Trophoblast cell (in vitro differentiated cells and primary cell): ENCODE measurements around the gene PPIL1.
A peak's percentile ranks its signal among the peaks of the same experiment; 100 is the strongest.

Source experiments
- DNase-seq, 2 donors: peaks; one replicate each; pipeline ENCODE4 v3.0.0-alpha.2; 2016
- H2AFZ ChIP-seq: 2 replicates; pipeline ENCODE4 v1.6.1; 2013; ENCODE audit warnings: low read length, moderate library complexity, mild to moderate bottlenecking; ENCODE audit not compliant: insufficient read depth, poor library complexity
- H2AK5ac ChIP-seq: 2 replicates; pipeline ENCODE4 v1.6.1; 2013; ENCODE audit warnings: mild to moderate bottlenecking, low read length
- H2BK120ac ChIP-seq: 2 replicates; pipeline ENCODE4 v1.6.1; 2013; ENCODE audit warnings: low read length, mild to moderate bottlenecking, moderate library complexity; ENCODE audit not compliant: insufficient read depth, poor library complexity
- H2BK12ac ChIP-seq: 2 replicates; pipeline ENCODE4 v1.6.1; 2013; ENCODE audit warnings: mild to moderate bottlenecking, low read length, moderate library complexity
- H2BK5ac ChIP-seq: 2 replicates; pipeline ENCODE4 v1.6.1; 2013; ENCODE audit warnings: low read length, low read depth, moderate library complexity, mild to moderate bottlenecking; ENCODE audit not compliant: poor library complexity
- H3K14ac ChIP-seq: 2 replicates; pipeline ENCODE4 v1.6.1; 2013; ENCODE audit warnings: mild to moderate bottlenecking, low read length
- H3K18ac ChIP-seq: 2 replicates; pipeline ENCODE4 v1.6.1; 2013; ENCODE audit warnings: mild to moderate bottlenecking, low read length
- H3K23ac ChIP-seq: 2 replicates; pipeline ENCODE4 v1.6.1; 2013; ENCODE audit warnings: low read length
- H3K27ac ChIP-seq: 2 replicates; pipeline ENCODE4 v1.5.1; 2013; ENCODE audit warnings: low read depth, mild to moderate bottlenecking, inconsistent platforms, low read length, moderate library complexity
- H3K27me3 ChIP-seq: 2 replicates; pipeline ENCODE4 v1.6.1; 2013; ENCODE audit warnings: inconsistent platforms, mild to moderate bottlenecking, low read length, moderate library complexity; ENCODE audit not compliant: insufficient read depth
- H3K36me3 ChIP-seq, 2 experiments: 1 replicate in 1 of 2; 2 replicates in 1 of 2; pipeline ENCODE4 v1.6.1; 2013; ENCODE audit warnings: low read length in 2 of 2, mild to moderate bottlenecking in 2 of 2, moderate library complexity in 1 of 2; ENCODE audit not compliant: insufficient read depth in 2 of 2, control insufficient read depth in 1 of 2
- H3K4ac ChIP-seq: 2 replicates; pipeline ENCODE4 v1.6.1; 2013; ENCODE audit warnings: low read depth, mild to moderate bottlenecking, low read length, moderate library complexity
- H3K4me1 ChIP-seq, 2 experiments: 1 replicate in 1 of 2; 2 replicates in 1 of 2; pipeline ENCODE4 v1.6.1; 2013; ENCODE audit warnings: low read length in 2 of 2, mild to moderate bottlenecking in 2 of 2, moderate library complexity in 1 of 2; ENCODE audit not compliant: insufficient read depth in 2 of 2, control insufficient read depth in 1 of 2
- H3K4me2 ChIP-seq: 2 replicates; pipeline ENCODE4 v1.6.1; 2013; ENCODE audit warnings: inconsistent platforms, mild to moderate bottlenecking, low read length, moderate library complexity
- H3K4me3 ChIP-seq: 2 replicates; pipeline ENCODE4 v1.5.1; 2013; ENCODE audit warnings: mild to moderate bottlenecking, low read depth, low read length, inconsistent platforms
- H3K79me1 ChIP-seq: one replicate; pipeline ENCODE4 v1.6.1; 2013; ENCODE audit warnings: low read length
- H3K79me2 ChIP-seq: 2 replicates; pipeline ENCODE4 v1.6.1; 2013; ENCODE audit warnings: low read length, mild to moderate bottlenecking; ENCODE audit not compliant: control insufficient read depth, insufficient read depth, poor library complexity
- H3K9ac ChIP-seq: 2 replicates; pipeline ENCODE4 v1.6.1; 2013; ENCODE audit warnings: mild to moderate bottlenecking, low read length
- H3K9me3 ChIP-seq: 2 replicates; pipeline ENCODE4 v1.6.1; 2013; ENCODE audit warnings: low read depth, mild to moderate bottlenecking, control low read depth, inconsistent platforms, low read length; ENCODE audit not compliant: insufficient read depth
- H4K12ac ChIP-seq: 2 replicates; pipeline ENCODE4 v1.6.1; 2013; ENCODE audit warnings: low read depth, mild to moderate bottlenecking, low read length, moderate library complexity
- H4K8ac ChIP-seq: 2 replicates; pipeline ENCODE4 v1.6.1; 2013; ENCODE audit warnings: low read depth, mild to moderate bottlenecking, low read length, moderate library complexity
- H4K91ac ChIP-seq: one replicate; pipeline ENCODE4 v1.6.1; 2013; ENCODE audit warnings: low read depth, mild to moderate bottlenecking, low read length, moderate library complexity
- WGBS: extraction: QIAGEN DNeasy Blood & Tissue Kit; methylation state at CpG from one replicate; pipeline ENCODE4 v1.1.7; 2013; ENCODE audit warnings: missing lambda C conversion rate; ENCODE audit not compliant: insufficient read length, insufficient coverage; ENCODE audit errors: extremely low coverage; 5-methylcytosine and 5-hydroxymethylcytosine counted together

PPIL1 gene

DNA sequence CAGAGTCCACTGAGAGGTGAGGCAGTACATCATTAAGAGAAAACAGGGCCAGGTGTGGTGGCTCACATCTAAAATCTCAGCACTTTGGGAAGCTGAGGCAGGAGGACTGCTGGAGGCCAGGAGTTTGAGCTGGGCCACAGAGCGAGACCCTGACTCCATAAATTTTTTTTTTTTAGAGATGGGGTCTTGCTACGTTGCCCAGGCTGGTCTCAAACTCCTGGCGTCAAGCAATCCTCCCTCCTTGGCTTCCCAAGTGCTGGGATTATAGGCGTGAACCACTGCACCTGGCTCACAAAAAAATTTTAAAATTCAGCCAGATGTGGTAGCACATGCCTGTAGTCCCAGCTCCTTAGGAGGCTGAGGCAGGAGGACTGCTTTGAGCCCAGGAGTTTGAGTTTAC is 17.3 kb downstream of the PPIL1 start:
- no peak overlapping the region for H3K23ac ChIP-seq
- no peak overlapping the region for H3K4ac ChIP-seq
- H2BK5ac ChIP-seq = no peak overlapping the region
- H3K4me1 ChIP-seq = peaks cover 22 to 30% of the 10 kb centered on the region in 2 experiments
- peaks cover 2 to 12% of the 10 kb centered on the region in 2 experiments for H3K36me3 ChIP-seq
- H3K27ac ChIP-seq = no peak overlapping the region
- no peak overlapping the region for H4K12ac ChIP-seq
- H3K27me3 ChIP-seq = no peaks in the 10 kb centered on the region
- H2AK5ac ChIP-seq = no peak overlapping the region
- WGBS = no CpG with 5 or more reads among the region's 4 CpGs
- peak overlapping the region; percentile 23 for H2BK12ac ChIP-seq
- no peak overlapping the region for H3K4me3 ChIP-seq
- H2BK120ac ChIP-seq = no peak overlapping the region
- no peak overlapping the region for H3K4me2 ChIP-seq
- H4K91ac ChIP-seq = no peak overlapping the region
- no peak overlapping the region for H3K9ac ChIP-seq
- H4K8ac ChIP-seq = no peak overlapping the region
- no peak overlapping the region for H3K14ac ChIP-seq
- H3K9me3 ChIP-seq = no peaks in the 10 kb centered on the region
- no peak overlapping the region for H2AFZ ChIP-seq
- no peak for DNase-seq
- no peak overlapping the region for H3K18ac ChIP-seq
- no peaks in the 10 kb centered on the region for H3K79me2 ChIP-seq
- H3K79me1 ChIP-seq = peaks cover 2% of the 10 kb centered on the region

DNA sequence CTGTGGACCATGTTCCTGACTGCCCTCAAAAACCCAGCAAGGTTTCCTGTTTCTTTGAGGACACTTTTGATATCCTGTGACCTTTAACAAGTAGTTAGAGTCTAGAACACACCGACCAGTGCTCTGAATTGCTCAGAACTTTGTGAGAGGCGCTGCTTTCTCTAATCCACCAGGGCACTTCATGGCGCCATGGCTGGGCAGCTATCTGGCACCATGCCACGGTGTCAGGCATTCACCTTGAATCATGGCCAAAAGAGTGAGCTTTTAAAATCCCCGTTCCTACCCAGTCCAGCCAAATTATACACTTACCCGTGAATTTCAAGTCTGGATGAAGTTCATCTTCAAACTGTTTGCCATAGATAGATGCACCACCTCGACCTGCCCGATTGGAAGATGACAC is 18.3 kb downstream of the PPIL1 start:
- Histone ChIP-seq H3K4me1 (peaks cover 22 to 30% of the 10 kb centered on the region in 2 experiments), H2BK120ac (no peak overlapping the region), H4K12ac (no peak overlapping the region), H2AK5ac (no peak overlapping the region), H2AFZ (no peak overlapping the region), H3K23ac (no peak overlapping the region), H4K91ac (no peak overlapping the region), H3K27me3 (no peaks in the 10 kb centered on the region), H3K14ac (no peak overlapping the region), H3K4me2 (no peak overlapping the region), H3K4me3 (no peak overlapping the region), H4K8ac (no peak overlapping the region), H3K9me3 (no peaks in the 10 kb centered on the region), H3K79me2 (no peaks in the 10 kb centered on the region), H3K79me1 (peaks cover 3% of the 10 kb centered on the region), H2BK5ac (no peak overlapping the region), H3K18ac (no peak overlapping the region), H2BK12ac (no peak overlapping the region), H3K4ac (no peak overlapping the region), H3K27ac (no peak overlapping the region), H3K36me3 (peaks cover 2 to 12% of the 10 kb centered on the region in 2 experiments), H3K9ac (no peak overlapping the region)
- DNase-seq = no peak
- no CpG with 5 or more reads among the region's 8 CpGs for WGBS

DNA sequence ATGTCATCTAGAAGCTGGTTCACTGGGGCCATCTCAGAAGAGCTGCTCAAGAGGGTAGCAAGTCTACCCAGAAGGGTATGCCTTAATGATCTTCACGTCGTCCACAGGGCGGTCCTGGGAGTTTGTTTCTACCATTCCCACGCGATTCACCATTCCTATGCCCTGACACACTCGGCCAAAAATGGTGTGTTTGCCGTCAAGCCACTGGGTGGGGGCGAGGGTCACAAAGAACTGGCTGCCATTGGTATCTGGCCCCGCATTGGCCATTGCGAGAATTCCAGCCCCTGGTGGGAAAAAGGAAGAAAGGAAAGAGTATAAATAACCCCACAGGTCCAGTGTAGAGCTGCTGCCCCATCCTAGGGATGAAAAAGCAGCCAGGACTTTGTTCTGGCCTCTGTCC is 18.9 kb downstream of the PPIL1 start:
- no CpG with 5 or more reads among the region's 10 CpGs for WGBS
- H3K4me3 ChIP-seq = no peak overlapping the region
- H3K18ac ChIP-seq = no peak overlapping the region
- H4K8ac ChIP-seq = no peak overlapping the region
- H3K4me1 ChIP-seq = peaks cover 22 to 30% of the 10 kb centered on the region in 2 experiments
- H3K9ac ChIP-seq = no peak overlapping the region
- no peaks in the 10 kb centered on the region for H3K27me3 ChIP-seq
- H3K4me2 ChIP-seq = no peak overlapping the region
- H4K12ac ChIP-seq = no peak overlapping the region
- no peak overlapping the region for H2BK120ac ChIP-seq
- no peak overlapping the region for H3K23ac ChIP-seq
- no peak overlapping the region for H3K14ac ChIP-seq
- no peaks in the 10 kb centered on the region for H3K9me3 ChIP-seq
- DNase-seq = peak in 1 of 2 donors; percentile 10
- H2AFZ ChIP-seq = no peak overlapping the region
- H3K27ac ChIP-seq = no peak overlapping the region
- no peaks in the 10 kb centered on the region for H3K79me2 ChIP-seq
- peaks cover 3% of the 10 kb centered on the region for H3K79me1 ChIP-seq
- no peak overlapping the region for H2BK5ac ChIP-seq
- H3K4ac ChIP-seq = no peak overlapping the region
- H2BK12ac ChIP-seq = no peak overlapping the region
- no peak overlapping the region for H2AK5ac ChIP-seq
- peaks cover 2 to 12% of the 10 kb centered on the region in 2 experiments for H3K36me3 ChIP-seq
- H4K91ac ChIP-seq = no peak overlapping the region

DNA sequence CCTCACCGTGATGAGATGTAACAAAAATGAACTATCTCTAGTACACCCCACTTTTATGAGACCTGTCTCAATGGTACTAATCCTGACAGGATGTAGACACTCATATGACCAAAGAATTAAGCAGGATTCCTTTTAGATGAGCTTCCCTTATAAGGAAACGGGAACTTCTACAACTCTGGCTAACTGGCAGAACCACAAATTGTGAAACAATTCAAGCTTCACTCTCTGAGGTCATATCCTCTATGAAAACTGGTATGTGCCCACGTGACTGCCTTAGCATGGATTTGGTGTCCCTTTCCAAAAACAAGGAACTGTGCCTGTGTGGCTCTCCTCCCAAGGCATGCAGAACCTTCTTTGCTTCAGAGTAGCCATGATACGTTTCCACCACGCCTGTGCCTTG is 21.3 kb downstream of the PPIL1 start:
- Histone ChIP-seq H3K36me3 (peaks cover 2 to 12% of the 10 kb centered on the region in 2 experiments), H2BK5ac (no peak overlapping the region), H2AK5ac (no peak overlapping the region), H3K79me1 (peaks cover 3% of the 10 kb centered on the region), H3K4ac (no peak overlapping the region), H3K79me2 (no peaks in the 10 kb centered on the region), H4K91ac (no peak overlapping the region), H2BK12ac (no peak overlapping the region), H2BK120ac (no peak overlapping the region), H4K12ac (no peak overlapping the region), H3K23ac (no peak overlapping the region), H3K14ac (no peak overlapping the region), H3K4me1 (peaks cover 30 to 31% of the 10 kb centered on the region in 2 experiments), H3K27me3 (no peaks in the 10 kb centered on the region), H4K8ac (no peak overlapping the region), H3K4me3 (no peak overlapping the region), H3K9me3 (no peaks in the 10 kb centered on the region), H3K9ac (no peak overlapping the region), H3K18ac (no peak overlapping the region), H3K27ac (no peak overlapping the region), H2AFZ (no peak overlapping the region), H3K4me2 (no peak overlapping the region)
- peak; percentile 68 to 96 for DNase-seq
- no CpG with 5 or more reads among the region's 5 CpGs for WGBS
